Measurements from ENCODE around the gene PDIA6. TPM values are rescaled to one million over a fixed set of nuclear protein-coding genes. Genes with fewer than 3 reads are reported as not detected.

The PDIA6 gene
- total RNA-seq, 2 donors from 2014 or later, result 113 to 141 TPM

DNA sequence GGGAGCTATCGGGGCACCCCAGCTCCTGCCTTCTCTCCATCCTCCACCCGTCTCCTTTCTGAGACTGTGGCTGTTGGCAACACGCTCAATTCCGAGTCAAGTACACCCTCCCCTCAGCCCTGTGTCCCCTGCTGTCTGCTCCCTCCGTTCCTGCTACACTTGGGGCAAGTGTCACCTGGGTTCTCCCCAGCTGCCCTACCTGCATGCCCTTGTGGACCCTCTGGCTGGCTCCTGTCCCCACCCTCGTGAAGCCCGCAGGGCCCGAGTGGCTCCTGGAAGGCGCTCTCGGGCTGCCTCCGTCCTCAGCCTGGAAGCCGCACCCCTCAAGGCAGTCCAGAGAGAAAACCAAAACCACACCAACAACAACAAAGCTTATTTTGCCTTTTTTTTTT, 33.9 kb downstream of the PDIA6 start:
- WGBS, 2 donors, result 95 to 96% methylated on average over 12 of the region's 12 CpGs
- intact Hi-C loops (cut with DNase I), result no loop called here
- DNase-seq, result no peak

DNA sequence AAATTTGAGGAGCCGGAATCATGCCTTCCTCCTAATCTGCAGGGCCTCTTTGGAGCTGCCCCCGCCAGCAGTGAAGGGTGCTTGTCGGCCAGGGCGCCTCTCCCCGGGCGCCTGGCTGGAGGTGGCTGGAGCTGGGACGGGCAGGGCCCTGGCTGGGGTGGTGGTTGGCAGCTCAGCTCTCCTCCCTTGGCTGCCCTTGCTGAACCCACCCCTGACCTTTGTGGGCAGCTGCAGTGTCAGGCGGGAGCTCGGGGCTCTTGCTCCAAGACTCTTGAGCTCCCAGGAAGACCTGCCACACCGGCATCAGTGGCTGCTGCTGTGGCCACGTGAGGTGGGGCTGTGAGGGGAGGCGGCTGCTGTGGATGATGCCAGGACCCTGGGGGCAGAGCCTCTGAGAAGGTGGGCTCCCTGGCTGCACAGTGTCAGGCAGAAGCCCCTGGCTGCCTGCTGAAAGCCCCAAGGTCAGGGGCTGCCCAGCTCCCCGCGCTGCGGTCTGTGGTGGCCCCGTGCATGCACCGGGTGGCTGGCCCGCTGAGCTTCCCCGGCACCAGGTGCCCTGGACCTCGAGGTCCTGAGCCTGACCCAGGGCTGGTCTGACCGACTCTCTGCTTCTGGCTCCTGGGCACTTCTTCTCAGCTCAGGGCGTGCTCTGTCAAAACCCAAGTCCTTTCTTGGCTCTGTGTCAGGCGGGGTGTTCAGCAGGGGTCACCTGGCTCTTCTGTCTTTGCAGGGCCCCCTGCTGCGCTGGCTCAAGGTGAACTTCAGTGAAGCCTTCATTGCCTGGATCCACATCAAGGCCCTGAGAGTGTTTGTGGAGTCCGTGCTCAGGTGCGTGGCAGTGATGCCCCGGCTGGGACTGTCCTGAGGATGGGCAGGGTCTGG, 34.5 kb downstream of the PDIA6 start:
- Histone ChIP-seq H3K4me1 (no peaks in the 10 kb centered on the region), H3K4me3 (no peak overlapping the region), H3K27me3 (no peaks in the 10 kb centered on the region), H3K27ac (no peak overlapping the region), H3K9me3 (no peaks in the 10 kb centered on the region), H3K36me3 (replicated peaks in 1 of 2; ENCODE audit: insufficient read depth in 1 of 2, low read depth in 2 of 2) (peaks cover 12 to 21% of the 10 kb centered on the region in 2 donors)
- DNase-seq (no peak), ATAC-seq (no peak)
- WGBS, 2 donors, result 86 to 90% methylated on average over 2 to 18 of the region's 27 CpGs
- TF ChIP-seq, protein P1, sequence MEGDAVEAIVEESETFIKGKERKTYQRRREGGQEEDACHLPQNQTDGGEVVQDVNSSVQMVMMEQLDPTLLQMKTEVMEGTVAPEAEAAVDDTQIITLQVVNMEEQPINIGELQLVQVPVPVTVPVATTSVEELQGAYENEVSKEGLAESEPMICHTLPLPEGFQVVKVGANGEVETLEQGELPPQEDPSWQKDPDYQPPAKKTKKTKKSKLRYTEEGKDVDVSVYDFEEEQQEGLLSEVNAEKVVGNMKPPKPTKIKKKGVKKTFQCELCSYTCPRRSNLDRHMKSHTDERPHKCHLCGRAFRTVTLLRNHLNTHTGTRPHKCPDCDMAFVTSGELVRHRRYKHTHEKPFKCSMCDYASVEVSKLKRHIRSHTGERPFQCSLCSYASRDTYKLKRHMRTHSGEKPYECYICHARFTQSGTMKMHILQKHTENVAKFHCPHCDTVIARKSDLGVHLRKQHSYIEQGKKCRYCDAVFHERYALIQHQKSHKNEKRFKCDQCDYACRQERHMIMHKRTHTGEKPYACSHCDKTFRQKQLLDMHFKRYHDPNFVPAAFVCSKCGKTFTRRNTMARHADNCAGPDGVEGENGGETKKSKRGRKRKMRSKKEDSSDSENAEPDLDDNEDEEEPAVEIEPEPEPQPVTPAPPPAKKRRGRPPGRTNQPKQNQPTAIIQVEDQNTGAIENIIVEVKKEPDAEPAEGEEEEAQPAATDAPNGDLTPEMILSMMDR (IDR thresholded peaks at IDR 0.05), result no peak
- no peak for TF ChIP-seq POLR2A (IDR thresholded peaks at IDR 0.05)
- intact Hi-C loops (cut with DNase I), result no loop called here

More for the DNA sequence above, 33.9 kb downstream of the PDIA6 start:
- Histone ChIP-seq H3K36me3 (replicated peaks in 1 of 2; ENCODE audit: insufficient read depth in 1 of 2, low read depth in 2 of 2) (peaks cover 12 to 21% of the 10 kb centered on the region in 2 donors), H3K27me3 (no peaks in the 10 kb centered on the region), H3K9me3 (no peaks in the 10 kb centered on the region), H3K27ac (no peak overlapping the region), H3K4me1 (no peaks in the 10 kb centered on the region), H3K4me3 (no peak overlapping the region)
- TF ChIP-seq, protein P1 (IDR thresholded peaks at IDR 0.05), result no peak
- TF ChIP-seq POLR2A (IDR thresholded peaks at IDR 0.05), result no peak
- no peak for ATAC-seq

DNA sequence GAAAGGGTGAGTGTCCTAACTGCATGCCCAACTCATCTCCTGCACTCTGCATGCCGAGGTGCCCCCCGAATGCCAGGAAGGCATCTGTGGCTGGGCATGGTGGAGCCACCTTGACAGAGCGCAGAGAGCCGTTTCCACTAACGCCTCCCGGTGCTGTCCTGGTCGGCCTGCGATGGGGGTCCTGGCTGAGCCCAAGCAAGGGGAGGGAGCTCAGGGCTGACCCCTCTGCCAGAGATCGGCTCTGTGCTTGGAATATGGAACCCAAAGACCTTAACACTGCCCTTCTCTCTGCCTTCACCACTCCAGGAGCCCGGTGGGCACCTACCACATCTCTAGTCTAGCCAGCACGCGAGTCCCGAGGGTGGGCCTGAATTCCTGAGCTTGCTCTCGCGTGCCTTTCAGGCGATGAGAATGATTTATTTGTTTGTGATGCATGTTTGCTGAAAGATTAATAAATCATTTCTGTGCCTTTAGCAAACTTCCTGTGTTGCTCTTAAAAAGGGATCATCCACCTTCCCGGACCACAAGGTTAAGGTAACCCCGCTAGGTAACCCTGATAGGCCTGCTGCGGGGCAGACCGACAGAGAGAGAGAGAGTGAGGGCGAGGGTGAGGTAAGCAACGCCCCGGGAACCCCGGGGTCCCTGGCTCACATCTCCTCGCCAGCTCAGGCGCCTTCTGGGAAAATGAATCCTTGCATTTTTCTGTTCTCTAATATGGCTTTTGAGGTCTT, 35.3 kb downstream of the PDIA6 start:
- 86 to 87% methylated on average over 19 to 23 of the region's 26 CpGs for WGBS, 2 donors
- ATAC-seq (no peak), DNase-seq (no peak)
- Histone ChIP-seq H3K36me3 (replicated peaks in 1 of 2; ENCODE audit: insufficient read depth in 1 of 2, low read depth in 2 of 2) (peaks cover 12 to 16% of the 10 kb centered on the region in 2 donors), H3K4me3 (no peak overlapping the region), H3K9me3 (no peaks in the 10 kb centered on the region), H3K27ac (no peak overlapping the region), H3K4me1 (no peaks in the 10 kb centered on the region), H3K27me3 (no peaks in the 10 kb centered on the region)
- intact Hi-C loops (cut with DNase I), result no loop called here
- TF ChIP-seq, protein P1 (IDR thresholded peaks at IDR 0.05), result no peak
- TF ChIP-seq POLR2A (IDR thresholded peaks at IDR 0.05), result no peak

DNA sequence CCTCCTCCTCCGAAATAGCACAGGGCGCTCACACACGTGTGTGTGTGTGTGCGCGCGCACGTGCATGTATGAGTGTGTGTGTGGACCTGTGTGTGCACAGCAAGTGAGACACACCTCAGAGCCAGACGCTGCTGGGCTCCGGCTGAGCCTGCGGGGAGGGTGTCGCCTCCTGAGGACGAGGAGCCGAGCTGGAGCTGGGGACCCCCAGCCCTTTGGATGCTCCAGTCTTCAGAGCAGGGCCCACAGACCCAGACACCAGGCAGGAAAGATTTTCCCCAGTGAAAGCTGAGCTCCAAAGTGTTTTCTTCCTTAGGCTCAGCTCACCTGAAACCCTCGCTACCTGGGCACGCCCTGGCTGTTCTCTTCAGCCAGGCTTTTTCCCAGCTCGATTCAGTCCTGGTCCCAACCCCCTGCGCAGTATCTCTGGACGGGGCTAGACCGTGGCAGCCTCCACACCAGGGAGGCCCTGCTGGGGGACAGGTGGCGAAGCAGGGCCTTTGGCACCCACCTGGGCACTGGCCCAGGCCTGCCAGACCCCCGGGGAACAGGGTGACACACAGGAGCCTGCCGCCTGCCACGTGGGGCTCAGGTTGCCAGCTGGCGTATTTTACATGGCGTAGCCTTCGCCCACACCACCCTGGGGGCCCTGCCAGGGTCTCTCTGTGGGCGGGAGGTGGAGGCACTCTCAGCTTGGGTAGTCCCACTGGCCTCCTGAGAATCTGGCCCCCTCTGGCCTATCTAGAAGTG, 36.2 kb downstream of the PDIA6 start:
- intact Hi-C loops (cut with DNase I), result no loop called here
- WGBS, 2 donors, result 87 to 89% methylated on average over 12 to 27 of the region's 27 CpGs
- H3K27ac ChIP-seq, result no peak overlapping the region
- no peak for TF ChIP-seq POLR2A (IDR thresholded peaks at IDR 0.05)
- TF ChIP-seq, protein P1 (IDR thresholded peaks at IDR 0.05), result no peak
- ATAC-seq (no peak), DNase-seq (no peak)
- no peaks in the 10 kb centered on the region for H3K4me1 ChIP-seq
- no peaks in the 10 kb centered on the region for H3K27me3 ChIP-seq
- no peak overlapping the region for H3K4me3 ChIP-seq
- peaks cover 8 to 11% of the 10 kb centered on the region in 2 donors for H3K36me3 ChIP-seq (replicated peaks in 1 of 2; ENCODE audit: insufficient read depth in 1 of 2, low read depth in 2 of 2)
- no peaks in the 10 kb centered on the region for H3K9me3 ChIP-seq

Data from body of pancreas (tissue), 4 donors.